HepG2 (cell line): ENCODE data around the gene STK11. TPM values are rescaled to one million over a fixed set of nuclear protein-coding genes. Genes with fewer than 3 reads are reported as not detected.

Source experiments
- CENPX ChIP-seq: sonication (generic); formaldehyde crosslinking; IDR thresholded peaks from 2 replicates; pipeline ENCODE4 v1.9.0; 2021; ENCODE audit warnings: mild to moderate bottlenecking, missing genetic modification reagents, moderate library complexity
- HNF4G ChIP-seq, 2 experiments: sonication (generic) in 1 of 2; formaldehyde crosslinking in 1 of 2; IDR thresholded peaks; 2 replicates each; pipeline versions ENCODE4 v1.4.0 to v1.6.1; 2011 to 2020; ENCODE audit warnings: borderline replicate concordance in 2 of 2, low read depth in 2 of 2, mild to moderate bottlenecking in 2 of 2, low read length in 1 of 2, missing genetic modification reagents in 1 of 2, moderate library complexity in 1 of 2
- MEF2D ChIP-seq: sonication (generic); formaldehyde crosslinking; IDR thresholded peaks from 2 replicates; pipeline ENCODE4 v1.5.1; 2020; ENCODE audit warnings: mild to moderate bottlenecking, missing genetic modification reagents
- NCOR1 ChIP-seq: fragments of 200-600 bp; sonication (generic); IDR thresholded peaks from 2 replicates; pipeline ENCODE4 v1.7.0; 2017; ENCODE audit warnings: antibody characterized with exemption, low read length, borderline replicate concordance
- PCBP1 ChIP-seq: fragments of 200-400 bp; formaldehyde crosslinking; IDR thresholded peaks from 2 replicates; pipeline ENCODE4 v1.6.1; 2017; ENCODE audit warnings: mild to moderate bottlenecking, low read depth, low read length, borderline replicate concordance
- RARA ChIP-seq: IDR thresholded peaks from 2 replicates; pipeline ENCODE4 v1.6.1; 2016; ENCODE audit warnings: missing genetic modification reagents, missing compliant biosample characterization
- RXRA ChIP-seq: sonication (generic); formaldehyde crosslinking; IDR thresholded peaks from 2 replicates; pipeline ENCODE4 v1.5.1; 2020; ENCODE audit warnings: missing genetic modification reagents
- SRSF1 ChIP-seq: fragments of 200-400 bp; formaldehyde crosslinking; optimal IDR thresholded peaks from 2 replicates; pipeline ENCODE3; 2017; ENCODE audit warnings: mild to moderate bottlenecking, low read depth, low read length, moderate library complexity
- ZC3H4 ChIP-seq: sonication (generic); formaldehyde crosslinking; IDR thresholded peaks from 2 replicates; pipeline ENCODE4 v1.4.0; 2020; ENCODE audit warnings: missing genetic modification reagents, borderline replicate concordance
- ZFY ChIP-seq: sonication (generic); formaldehyde crosslinking; IDR thresholded peaks from 2 replicates; pipeline ENCODE4 v1.4.0; 2020; ENCODE audit warnings: missing genetic modification reagents
- ZIK1 ChIP-seq: sonication (generic); formaldehyde crosslinking; IDR thresholded peaks from 2 replicates; pipeline ENCODE4 v1.5.0; 2020; ENCODE audit warnings: mild to moderate bottlenecking, low read depth, missing genetic modification reagents, borderline replicate concordance
- ZNF331 ChIP-seq: sonication (generic); formaldehyde crosslinking; IDR thresholded peaks from 2 replicates; pipeline ENCODE4 v1.4.0; 2020; ENCODE audit warnings: missing genetic modification reagents
- ZNF709 ChIP-seq: sonication (generic); formaldehyde crosslinking; IDR thresholded peaks from 2 replicates; pipeline ENCODE4 v1.5.0; 2020; ENCODE audit warnings: mild to moderate bottlenecking, missing genetic modification reagents
- polyA plus RNA-seq, 8 experiments: library from polyadenylated mRNA; depleted of rRNA in 3 of 8; stranded (reverse) in 7 of 8; unstranded in 1 of 8; fragments of >200 nt; fragmentation: Illumina TruSeq in 4 of 8; extraction: Trizol in 4 of 8; gene quantifications; 2 replicates each; pipeline versions ENCODE4 v1.2.1 to v1.2.3, GENCODE V29; 2011 to 2016; ENCODE audit warnings: low read depth in 4 of 8, missing spikeins in 1 of 8, mixed read lengths in 1 of 8; ENCODE audit not compliant: insufficient read depth in 1 of 8
- total RNA-seq, 5 experiments: library from RNA; depleted of rRNA; stranded (reverse); fragments of >200 nt; fragmentation: Illumina TruSeq; extraction: Trizol; gene quantifications; 2 replicates each; pipeline ENCODE4 v1.2.3, GENCODE V29; 2016; ENCODE audit warnings: low read depth in 1 of 5
- TF ChIP-seq, protein P1 (sequence below): sonication (generic); formaldehyde crosslinking; IDR thresholded peaks from 2 replicates; pipeline ENCODE4 v1.8.0; 2023; ENCODE audit warnings: mild to moderate bottlenecking, missing genetic modification reagents
- TF ChIP-seq, protein P2 (sequence below), 2 experiments: sonication (generic) in 1 of 2; formaldehyde crosslinking in 1 of 2; IDR thresholded peaks; 2 replicates each; pipeline versions ENCODE4 v1.4.0 to v1.6.1; 2016 to 2020; ENCODE audit warnings: borderline replicate concordance in 1 of 2, low read depth in 1 of 2, mild to moderate bottlenecking in 1 of 2, missing genetic modification reagents in 1 of 2
- TF ChIP-seq, protein P3 (sequence below): sonication (generic); IDR thresholded peaks from 2 replicates; pipeline ENCODE4 v1.6.1; 2016; ENCODE audit warnings: low read depth, borderline replicate concordance
- TF ChIP-seq, protein P4 (sequence below): sonication (generic); formaldehyde crosslinking; IDR thresholded peaks from 2 replicates; pipeline ENCODE4 v1.9.0; 2022; ENCODE audit warnings: low read depth, missing genetic modification reagents

STK11 gene
- total and polyA plus RNA-seq, 2 of the 13 experiments (the other 11 are each of a cell fraction or from before 2014, with no cell fraction given) = 27.5 to 43.6 TPM

DNA sequence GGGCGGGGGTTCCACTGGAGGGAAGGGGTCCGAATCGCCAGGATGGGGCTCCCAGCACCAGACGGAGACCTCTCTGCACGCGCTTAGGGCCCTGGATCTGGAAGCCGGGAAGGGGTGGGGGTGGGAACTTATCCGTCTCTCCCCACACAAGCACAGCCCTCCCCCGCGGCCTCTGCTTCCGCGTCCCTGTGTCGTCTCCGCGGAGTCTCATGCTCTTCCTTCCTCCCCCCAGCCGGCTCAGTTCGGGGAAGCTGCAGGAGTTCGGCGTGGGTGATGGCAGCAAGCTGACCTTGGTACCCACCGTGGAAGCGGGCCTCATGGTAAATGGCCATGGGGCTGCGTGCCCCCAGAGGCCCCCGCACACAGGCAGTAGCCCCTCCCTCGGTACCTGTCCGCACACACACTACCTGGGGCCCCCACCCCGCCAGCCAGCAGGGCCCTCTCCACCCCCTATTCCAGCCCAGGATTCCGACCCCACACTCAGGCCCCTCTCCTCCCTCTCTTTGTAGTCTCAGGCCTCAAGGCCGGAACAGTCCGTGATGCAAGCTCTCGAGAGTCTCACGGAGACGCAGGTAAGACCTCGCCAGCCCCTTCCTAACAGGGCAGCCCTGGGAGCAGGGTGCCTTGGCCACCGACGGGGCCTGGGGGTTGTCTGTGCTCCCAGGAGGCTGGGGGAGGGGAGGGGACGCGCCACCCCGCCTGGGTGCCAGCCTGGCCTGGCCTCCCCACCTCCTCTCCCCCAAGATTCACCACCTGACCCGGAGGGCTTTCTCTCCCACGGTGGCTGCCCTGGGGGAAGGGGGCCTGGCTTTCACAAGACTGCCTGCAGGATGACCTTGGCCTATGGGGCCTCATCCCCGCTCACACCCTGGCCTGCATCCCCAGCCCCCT is 46.0 kb downstream of the STK11 start (continued):
- TF ChIP-seq, protein P1, sequence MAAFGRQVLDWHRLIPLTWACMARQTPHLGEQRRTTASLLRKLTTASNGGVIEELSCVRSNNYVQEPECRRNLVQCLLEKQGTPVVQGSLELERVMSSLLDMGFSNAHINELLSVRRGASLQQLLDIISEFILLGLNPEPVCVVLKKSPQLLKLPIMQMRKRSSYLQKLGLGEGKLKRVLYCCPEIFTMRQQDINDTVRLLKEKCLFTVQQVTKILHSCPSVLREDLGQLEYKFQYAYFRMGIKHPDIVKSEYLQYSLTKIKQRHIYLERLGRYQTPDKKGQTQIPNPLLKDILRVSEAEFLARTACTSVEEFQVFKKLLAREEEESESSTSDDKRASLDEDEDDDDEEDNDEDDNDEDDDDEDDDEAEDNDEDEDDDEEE = no peak
- TF ChIP-seq ZC3H4 (CRISPR knock-in tag) = peak; percentile 25; the same call in 1 of the 2 replicates
- peak; percentile 44; the same call in 1 of the 2 replicates for TF ChIP-seq HNF4G (IDR thresholded peaks at IDR 0.05; ENCODE audit: borderline replicate concordance, low read depth, low read length)
- TF ChIP-seq HNF4G (CRISPR knock-in tag; IDR thresholded peaks at IDR 0.05; ENCODE audit: borderline replicate concordance, low read depth) = no peak
- peak; percentile 50 for TF ChIP-seq ZFY (CRISPR knock-in tag)
- TF ChIP-seq PCBP1 = no peak
- TF ChIP-seq RXRA (CRISPR knock-in tag) = peak; percentile 70
- TF ChIP-seq NCOR1 = peak; percentile 58; the same call in 1 of the 2 replicates
- peak; percentile 89 for TF ChIP-seq RARA
- TF ChIP-seq, protein P2, sequence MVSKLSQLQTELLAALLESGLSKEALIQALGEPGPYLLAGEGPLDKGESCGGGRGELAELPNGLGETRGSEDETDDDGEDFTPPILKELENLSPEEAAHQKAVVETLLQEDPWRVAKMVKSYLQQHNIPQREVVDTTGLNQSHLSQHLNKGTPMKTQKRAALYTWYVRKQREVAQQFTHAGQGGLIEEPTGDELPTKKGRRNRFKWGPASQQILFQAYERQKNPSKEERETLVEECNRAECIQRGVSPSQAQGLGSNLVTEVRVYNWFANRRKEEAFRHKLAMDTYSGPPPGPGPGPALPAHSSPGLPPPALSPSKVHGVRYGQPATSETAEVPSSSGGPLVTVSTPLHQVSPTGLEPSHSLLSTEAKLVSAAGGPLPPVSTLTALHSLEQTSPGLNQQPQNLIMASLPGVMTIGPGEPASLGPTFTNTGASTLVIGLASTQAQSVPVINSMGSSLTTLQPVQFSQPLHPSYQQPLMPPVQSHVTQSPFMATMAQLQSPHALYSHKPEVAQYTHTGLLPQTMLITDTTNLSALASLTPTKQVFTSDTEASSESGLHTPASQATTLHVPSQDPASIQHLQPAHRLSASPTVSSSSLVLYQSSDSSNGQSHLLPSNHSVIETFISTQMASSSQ (IDR thresholded peaks at IDR 0.05; ENCODE audit: low read depth) = no peak
- TF ChIP-seq, protein P2 (CRISPR knock-in tag; IDR thresholded peaks at IDR 0.05; ENCODE audit: borderline replicate concordance) = no peak; the same call in 1 of the 2 replicates
- 0 out of 2 replicates have a peak, but pooled peaks have one; percentile 17 for TF ChIP-seq ZIK1 (CRISPR knock-in tag)
- TF ChIP-seq ZNF709 (CRISPR knock-in tag) = peak; percentile 68; the same call in 1 of the 2 replicates
- peak; percentile 75 for TF ChIP-seq SRSF1
- no peak for TF ChIP-seq ZNF331 (CRISPR knock-in tag)
- 0 out of 2 replicates have a peak, but pooled peaks have one; percentile 27 for TF ChIP-seq MEF2D (CRISPR knock-in tag)
- no peak for TF ChIP-seq CENPX (CRISPR knock-in tag)
- TF ChIP-seq, protein P3, sequence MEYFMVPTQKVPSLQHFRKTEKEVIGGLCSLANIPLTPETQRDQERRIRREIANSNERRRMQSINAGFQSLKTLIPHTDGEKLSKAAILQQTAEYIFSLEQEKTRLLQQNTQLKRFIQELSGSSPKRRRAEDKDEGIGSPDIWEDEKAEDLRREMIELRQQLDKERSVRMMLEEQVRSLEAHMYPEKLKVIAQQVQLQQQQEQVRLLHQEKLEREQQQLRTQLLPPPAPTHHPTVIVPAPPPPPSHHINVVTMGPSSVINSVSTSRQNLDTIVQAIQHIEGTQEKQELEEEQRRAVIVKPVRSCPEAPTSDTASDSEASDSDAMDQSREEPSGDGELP = peak; percentile 11; the same call in 1 of the 2 replicates
- TF ChIP-seq, protein P4, sequence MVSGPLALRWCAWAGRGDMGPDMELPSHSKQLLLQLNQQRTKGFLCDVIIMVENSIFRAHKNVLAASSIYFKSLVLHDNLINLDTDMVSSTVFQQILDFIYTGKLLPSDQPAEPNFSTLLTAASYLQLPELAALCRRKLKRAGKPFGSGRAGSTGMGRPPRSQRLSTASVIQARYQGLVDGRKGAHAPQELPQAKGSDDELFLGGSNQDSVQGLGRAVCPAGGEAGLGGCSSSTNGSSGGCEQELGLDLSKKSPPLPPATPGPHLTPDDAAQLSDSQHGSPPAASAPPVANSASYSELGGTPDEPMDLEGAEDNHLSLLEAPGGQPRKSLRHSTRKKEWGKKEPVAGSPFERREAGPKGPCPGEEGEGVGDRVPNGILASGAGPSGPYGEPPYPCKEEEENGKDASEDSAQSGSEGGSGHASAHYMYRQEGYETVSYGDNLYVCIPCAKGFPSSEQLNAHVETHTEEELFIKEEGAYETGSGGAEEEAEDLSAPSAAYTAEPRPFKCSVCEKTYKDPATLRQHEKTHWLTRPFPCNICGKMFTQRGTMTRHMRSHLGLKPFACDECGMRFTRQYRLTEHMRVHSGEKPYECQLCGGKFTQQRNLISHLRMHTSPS (CRISPR knock-in tag) = peak; percentile 82
